NCI-H526 (cell line): ENCODE results near the gene THSD8.

ENCODE experiments used
- DNase-seq, 2 experiments: peaks; one replicate each; lab custom pipeline; 2025; lab: John Stamatoyannopoulos, UW

THSD8 gene

DNA sequence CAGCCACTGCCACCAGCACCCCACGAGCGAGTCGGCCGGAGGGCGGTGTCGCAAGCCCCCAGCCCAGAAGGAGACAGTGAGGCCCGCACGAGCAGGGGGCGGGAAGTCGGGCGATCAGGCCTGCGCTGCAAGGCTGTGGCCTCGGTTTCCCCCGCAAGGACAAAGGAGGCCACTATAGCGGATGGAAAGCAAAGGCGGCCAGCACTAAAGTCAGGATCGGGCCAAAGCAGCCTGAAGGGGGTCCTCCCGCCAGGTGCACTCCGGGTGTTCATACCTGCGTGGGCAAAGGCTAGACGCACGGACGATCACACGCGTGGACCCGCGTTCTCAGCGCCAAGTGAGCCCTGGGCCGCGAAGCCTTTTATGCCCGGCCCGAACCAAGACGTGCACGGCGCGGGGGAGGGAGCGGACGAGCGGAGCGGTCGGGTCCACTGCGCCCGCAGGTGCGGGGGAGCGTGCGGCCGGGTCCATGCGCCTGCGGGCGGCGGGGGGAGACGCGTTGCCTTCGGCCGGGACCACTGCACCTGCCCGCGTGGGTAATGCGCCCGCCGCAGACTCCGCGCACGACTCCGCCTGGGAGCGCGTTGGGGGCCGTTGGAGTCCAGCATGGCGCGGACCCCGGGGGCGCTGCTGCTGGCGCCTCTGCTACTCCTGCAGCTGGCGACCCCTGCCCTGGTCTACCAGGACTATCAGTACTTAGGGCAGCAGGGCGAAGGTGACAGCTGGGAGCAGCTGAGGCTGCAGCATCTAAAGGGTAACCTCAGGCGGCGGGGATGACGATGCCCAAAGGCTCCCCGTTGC is at the start of gene THSD8, which contains the start of gene PRDX2:
Gene THSD8, plus strand, starts transcription at position 604 of the 801 bp plus-strand sequence. Its CDS starts 3 bp downstream, at position 607.
Gene PRDX2, minus strand, starts transcription at position 335 of the 801 bp plus-strand sequence. CDS start 539 bp downstream, outside the sequence.
- DNase-seq = peak; percentile 56 to 90

DNA sequence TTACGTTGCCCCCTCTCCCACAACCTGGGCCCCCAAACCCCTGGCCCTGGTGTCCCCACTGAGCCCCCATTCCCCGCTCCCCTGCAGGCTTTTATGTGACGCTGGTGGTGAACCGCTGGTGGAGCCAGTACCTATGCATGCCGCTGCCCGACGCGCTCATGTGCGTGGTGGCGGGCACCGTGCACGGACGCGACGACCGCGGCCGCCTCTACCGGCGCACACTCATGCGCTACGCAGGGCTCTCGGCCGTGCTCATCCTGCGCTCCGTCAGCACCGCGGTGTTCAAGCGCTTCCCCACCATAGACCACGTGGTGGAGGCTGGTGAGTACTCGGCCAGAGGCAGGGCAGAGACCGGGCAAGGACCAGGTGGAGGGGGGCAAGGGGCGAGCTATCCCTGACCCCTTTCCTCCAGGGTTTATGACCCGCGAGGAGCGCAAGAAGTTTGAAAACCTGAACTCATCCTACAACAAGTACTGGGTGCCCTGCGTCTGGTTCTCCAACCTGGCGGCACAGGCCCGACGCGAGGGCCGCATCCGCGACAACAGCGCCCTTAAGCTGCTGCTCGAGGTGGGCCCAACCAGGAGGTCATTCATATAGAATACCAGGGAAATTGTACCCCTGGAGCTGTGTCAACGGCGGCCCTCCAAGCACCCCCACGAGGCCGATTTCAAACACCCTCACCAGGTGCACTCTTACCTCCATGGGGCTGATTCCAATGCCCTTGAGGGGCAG is 47.2 kb upstream of the THSD8 start:
- DNase-seq = peak in 1 of 2 experiments; percentile 27

DNA sequence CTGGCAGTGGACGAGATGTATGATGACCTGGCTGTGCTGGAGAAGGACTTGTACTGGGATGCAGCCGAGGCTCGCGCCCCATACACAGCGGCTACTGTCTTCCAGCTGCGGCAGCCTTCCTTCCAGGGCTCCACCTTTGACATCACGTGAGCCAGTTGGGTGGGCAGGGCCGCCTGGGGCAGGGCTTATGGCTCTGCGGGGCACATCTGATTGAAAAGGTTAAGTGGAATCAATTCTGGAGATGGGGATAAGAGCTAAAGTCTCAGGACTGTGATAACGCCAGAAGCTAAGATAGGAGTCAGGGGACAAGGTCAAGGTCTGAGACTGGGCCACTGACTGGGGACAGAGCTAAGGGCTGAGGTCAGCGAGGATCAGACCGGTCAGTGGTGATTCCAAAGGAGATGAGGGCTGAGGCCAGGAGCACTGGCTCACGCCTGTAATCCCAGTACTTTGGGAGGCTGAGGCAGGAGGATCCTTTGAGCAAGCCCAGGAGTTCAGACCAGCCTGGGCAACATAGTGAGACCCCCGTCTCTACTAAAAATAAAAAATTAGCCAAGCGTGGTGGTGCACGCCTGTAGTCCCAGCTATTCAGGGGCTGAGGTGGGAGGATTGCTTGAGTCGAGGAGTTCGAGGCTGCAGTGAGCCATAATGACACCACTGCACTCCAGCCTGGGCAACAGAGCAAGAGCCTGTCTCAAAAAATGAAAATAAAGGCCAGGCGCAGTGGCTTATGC is 45.6 kb upstream of the THSD8 start:
- no peak for DNase-seq

DNA sequence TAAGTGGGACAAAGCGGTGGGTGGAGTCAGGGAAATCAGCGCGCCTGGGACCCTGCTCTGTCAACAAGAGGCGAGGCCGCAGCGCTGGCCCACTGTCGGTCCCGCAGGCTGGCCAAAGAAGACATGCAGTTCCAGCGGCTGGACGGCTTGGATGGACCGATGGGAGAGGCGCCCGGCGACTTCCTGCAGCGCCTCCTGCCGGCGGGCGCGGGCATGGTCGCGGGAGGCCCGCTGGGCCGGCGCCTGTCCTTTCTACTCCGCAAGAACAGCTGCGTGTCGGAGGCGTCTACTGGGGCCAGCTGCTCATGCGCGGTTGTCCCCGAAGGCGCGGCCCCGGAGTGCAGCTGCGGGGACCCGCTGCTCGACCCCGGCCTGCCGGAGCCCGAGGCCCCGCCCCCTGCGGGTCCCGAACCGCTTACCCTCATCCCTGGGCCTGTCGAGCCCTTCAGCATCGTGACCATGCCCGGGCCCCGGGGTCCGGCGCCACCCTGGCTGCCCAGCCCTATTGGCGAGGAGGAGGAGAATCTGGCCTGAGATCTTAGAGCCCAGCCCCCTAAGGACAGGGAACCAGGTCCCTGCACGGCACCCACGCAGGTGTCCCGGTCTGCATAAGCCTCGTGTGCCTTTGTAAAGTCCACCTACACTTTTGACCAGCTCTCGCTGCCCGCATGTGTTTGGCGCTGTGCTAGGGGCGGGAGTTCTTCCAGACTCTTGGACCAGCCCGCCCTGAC is 44.2 kb upstream of the THSD8 start:
- peak; percentile 20 to 79 for DNase-seq

DNA sequence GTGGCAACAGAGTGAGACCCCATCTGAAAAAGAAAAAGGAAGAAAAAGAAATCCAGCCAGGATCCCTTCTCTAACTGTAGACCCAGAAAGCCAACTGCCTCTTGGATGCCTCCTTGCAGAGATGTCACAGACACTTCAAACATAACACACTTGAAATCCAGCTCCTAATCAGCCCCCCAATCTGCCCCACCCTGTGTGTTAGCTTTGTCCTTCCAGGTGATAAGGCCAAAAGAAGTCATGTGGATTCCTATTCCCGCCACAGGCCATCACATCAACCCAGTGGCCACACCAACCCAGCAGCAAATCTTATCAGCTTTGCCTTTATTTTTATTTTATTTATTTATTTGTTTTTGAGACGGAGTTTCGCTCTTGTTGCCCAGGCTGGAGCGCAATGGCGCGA is 42.2 kb upstream of the THSD8 start:
- no peak for DNase-seq

DNA sequence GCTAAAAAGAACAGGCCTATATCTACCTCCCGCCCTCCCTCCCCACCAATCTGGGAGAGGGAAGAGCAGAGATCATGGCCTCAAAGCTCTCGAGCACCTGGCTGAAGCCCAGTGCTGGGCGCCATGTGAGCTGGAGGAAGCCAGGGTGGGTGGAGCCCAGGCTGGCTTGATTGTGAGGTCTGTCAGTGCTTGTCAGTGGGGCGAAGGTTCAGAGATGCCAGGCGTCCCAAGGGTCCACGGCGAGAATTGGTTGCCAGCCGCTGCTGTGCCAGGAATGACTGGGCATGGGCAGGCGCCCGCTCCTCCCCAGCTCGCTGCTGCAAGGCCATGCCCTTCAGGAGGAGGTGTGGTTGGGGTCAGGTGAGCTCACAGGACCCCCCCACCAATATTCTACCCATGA is 38.8 kb upstream of the THSD8 start:
- DNase-seq = no peak

DNA sequence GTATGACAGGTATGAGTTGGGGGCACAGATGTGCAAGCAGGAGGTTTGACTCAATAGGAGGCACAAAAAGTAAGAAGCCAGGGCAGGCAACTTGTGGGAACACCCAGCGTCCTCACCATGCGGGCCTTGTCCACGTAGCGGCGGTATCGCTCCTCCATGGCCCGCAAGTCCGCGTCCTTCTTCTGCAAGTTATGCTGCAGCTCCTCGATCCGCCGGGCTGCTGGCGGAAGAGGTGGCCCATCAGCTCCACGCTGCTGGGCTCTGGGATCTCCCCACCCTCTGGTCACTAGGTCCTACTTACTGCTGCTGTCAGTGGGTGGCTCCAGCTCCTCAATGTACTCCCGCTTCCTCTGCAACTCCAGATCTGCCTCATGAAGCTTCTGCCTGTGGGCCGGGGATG is 37.2 kb upstream of the THSD8 start:
- DNase-seq = no peak

DNA sequence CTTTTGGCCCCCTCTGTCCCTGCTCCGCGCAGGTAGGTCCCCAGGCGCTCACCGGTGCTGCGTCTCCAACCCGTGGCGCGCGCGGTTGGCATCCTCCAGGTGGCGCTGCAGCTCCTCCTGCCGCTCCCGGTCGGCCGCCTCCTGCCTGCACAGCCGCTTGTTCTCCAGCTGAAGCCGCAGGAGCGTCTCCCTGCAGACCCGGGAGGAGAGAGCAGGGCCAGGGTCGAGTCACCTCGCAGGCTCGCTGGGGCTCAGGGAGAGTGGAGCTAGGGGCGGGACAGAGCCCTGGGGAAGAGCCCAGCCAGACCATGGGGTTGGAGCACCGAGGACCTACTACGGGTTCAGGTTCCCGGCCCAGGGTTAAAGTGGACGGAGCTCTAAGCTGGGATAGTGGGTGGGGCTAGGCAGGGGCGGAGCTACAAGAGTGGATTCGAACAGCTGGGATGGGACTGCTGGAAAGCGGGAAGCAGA is 35.8 kb upstream of the THSD8 start:
- DNase-seq = peak; percentile 8 to 68

DNA sequence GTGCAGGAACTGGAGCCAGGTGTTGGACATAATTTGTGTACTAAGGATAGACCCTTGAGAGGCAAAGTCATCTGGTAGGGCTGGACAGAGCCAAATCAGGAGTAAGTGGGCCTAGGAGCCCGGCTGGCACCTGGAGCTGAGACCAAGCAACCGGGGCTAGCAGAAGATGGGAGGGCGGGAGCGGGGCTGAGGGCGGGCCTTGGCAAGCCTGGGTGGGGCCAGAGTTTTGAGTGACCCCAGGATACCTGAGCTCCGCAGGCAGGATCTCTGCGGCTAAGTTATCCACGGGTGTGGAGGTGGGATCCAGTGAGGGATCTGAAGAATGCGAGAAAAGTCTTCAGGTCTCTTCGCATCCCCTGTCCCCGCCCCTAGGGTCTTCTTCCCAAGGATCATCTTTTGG is 34.7 kb upstream of the THSD8 start:
- DNase-seq = no peak

DNA sequence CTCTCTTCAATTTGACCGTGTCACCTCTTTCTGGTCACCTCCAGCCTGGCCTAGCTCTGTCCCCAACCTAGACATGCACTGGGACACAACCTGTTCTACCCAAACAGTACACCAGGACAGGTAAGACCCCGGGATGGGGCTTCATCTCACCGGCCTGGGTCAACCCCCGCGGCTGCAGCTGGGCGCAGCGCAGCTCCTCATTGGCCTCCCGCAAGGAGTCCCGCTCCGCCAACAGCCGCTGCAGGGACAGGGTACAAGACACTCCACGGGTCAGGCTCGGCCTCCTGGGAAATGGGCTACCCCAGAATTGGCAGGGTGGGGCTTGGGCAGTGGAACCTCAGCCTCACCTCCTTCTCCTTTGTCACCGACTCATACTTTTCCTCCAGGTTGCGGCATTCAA is 34.2 kb upstream of the THSD8 start:
- no peak for DNase-seq

DNA sequence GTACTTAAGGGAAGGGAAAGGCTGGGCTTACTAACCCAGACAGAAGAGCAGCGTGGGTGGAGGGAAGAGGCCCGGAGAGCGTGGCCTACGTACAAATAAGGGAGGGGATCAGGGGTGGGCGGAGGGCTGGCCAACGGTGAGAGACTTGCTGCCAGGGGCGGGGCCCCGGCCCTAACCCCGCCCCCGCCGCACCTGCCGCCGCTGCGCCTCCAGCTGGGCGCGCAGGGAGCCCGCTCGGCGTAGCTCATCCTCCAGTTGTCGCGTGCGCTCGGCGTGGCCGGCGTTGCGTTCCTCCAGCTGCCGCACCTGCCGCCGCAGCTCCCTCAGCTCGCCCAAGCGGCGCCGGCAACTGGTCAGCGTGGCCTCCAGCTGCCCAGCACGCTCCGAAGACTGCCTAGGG is 32.2 kb upstream of the THSD8 start:
- peak; percentile 38 to 76 for DNase-seq

DNA sequence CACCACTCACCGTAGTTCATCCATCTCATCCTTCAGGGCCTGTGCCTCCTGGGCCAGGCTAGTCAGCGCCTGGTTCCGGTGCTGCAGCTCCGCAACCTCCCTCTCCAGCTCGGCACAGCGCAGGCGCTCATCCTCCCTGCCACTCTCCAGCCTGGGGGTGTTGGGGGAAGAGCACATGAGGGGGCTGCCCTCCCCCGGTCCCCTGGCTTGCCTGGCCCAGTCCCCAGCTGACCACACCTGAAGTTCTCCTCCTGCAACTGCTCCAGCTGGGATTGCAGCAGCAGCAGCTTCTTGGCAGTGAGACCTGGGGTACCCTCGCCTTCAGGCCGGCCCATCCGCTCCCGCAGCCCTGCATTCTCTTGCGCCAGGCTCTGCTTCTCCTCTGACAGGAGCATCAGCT is 30.9 kb upstream of the THSD8 start:
- DNase-seq = no peak

DNA sequence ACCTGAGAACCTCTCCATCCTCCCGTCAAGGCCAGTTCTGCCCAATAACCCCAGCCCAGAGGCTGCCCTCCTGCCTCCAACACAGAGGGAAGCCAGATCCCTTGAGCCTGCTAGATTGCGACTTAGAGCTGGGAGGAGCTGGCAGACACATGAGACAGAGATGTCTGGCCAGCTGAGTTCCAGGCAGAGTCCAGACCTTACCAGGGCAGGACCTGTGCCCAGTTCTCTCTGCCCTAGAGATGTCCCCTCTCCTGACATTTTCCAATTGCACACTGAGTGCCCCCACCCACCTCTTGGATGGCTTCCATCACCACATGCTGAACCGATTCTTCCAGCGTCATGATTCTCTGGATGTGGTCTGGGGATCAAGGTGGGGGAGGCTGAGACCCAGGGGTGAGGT is 29.5 kb upstream of the THSD8 start:
- DNase-seq = no peak

DNA sequence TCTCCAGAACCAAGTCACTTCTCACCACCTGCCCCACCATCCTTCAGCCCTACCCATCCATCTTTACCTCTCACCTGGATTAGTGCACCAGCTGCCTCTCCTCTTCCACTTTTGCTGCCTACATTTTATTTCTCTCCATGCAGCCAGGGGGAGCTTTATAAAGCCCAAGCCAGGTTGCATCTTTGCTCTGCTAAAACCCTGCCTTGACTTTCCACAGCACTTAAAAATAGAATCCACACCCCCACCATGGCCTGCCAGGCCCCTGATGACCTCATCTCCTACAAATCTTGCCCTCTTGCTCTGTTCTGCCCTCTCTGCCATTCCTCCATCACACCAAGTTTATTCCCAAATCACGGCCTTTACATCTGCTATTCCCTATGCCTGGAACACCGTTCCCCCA is 28.3 kb upstream of the THSD8 start:
- DNase-seq = no peak

DNA sequence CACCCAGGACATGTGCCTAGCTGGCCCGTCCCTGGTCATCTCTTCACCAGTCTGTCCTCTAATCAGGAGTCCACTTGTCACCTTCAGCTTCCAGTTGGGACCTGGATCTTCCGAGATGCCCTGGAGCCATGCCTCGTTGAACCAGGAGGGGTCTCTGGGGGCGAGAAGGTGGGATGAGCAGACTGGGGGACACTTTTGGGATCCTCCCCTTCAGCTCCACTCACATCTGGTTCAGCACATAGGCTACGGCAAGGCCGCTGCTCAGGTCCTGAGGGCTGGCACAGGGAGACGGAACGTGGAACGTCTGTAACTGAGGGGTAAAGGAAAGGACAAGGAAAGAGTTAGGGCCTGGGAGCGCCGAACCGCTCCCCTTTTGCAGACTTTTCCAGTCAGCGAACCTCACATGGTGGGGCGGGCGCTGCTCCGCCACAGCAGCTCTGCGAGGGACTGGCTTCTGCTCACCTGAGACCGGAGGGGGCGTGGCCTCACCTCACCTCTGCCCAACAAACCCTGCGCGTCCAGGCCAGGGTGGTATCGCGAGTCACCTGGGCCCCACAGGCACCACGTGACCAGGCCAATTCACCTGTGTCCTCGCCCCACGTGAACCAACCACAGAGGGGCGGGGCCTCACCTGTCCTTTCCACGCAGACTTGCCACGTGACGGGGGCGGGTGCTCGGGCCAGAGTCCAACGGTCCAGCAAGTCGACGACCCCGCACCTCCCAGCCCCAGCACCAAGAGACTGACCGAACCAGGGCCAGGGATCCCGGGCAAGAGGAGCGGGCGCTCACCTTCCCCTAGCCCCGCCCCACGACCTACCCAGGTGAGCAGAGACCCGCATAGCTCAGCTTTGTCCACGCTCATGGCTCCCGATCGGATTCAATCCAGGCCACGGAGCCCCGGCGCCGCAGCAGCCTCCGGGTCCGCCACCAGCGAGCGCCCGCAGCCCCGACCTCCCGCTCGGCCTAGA is 27.0 kb upstream of the THSD8 start, which contains the start of gene HOOK2:
Gene HOOK2, minus strand, starts transcription at position 965 of the 968 bp plus-strand sequence. Its CDS starts 103 bp downstream, at position 862.
- DNase-seq = peak; percentile 91 to 96

DNA sequence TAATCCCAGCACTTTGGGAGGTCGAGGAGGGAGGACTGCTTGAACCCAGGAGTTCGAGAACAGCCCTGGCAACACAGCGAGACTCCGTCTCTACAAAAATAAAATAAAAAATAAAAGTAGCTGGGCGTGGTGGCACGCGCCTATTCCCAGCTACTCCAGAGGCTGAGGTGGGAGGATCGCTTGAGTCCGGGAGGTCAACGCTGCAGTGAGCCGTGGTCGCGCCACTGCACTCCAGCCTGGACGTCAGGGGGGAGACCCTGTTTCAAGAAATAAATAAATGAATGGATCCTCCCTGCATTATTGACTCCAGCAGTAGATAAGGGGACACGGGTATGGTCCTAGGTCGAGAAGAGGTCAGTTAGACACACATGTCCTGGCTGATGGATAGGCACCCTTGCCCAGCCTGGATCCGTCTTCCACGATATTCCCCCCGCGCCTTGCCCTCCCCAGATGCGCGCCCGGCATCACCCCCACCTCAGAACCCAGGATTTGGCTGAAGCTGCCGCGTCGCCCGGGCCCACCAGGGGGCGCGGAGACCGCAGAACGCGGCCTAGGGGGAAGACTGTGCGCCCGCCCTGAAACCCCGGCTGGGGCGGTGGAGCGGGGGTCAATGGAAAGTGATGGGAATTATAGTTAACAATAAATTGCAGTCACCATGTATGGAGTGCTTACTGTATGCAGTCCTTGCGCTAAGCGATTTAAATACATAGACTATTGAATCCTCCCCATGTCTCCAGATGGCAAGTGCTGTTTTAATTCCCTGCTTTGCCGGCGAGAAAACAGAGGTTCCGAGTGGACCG is 24.5 kb upstream of the THSD8 start:
- peak; percentile 44 to 74 for DNase-seq

DNA sequence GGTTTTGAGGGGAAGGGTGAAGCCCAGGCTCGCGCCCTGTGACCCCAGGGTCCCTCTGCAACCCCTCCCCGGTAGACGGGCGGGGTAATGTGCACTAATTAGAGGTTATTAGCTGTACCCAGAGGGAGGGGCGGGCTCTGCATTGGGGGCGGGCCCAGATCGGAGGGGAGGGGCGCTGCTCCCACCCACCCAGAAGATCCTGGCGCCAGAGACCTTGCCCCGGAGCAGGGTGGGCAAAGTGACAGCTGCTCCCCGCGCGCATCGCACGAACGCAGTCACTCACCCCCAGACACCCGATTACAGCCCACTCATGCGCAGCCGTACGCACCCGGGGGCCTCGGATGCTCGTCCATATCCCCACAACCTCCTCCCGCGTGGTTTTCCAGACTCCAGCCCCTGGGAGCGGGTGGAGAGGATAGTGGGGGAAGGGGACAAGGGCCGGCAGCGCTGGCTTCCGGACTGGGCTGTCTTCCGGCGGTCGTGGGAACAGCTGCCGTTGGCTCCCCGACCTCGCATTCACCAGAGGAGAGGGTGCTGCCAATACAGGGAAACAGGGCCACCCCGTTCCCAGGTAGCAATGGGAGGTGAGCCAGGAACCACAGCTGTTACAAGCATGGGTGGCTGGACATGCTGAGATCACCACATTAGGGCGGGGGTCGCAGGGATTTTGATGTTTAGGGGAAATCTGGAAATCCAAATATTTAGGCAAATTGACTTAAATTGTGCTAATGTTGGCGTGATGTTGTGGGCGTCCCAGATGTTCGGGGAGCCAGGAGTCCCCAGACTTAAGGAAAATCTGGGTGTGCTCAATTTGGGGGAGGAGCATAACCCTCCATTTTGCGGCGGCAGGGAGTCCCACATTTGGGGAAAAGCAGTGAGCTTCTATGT is 23.6 kb upstream of the THSD8 start:
- peak; percentile 10 to 72 for DNase-seq

DNA sequence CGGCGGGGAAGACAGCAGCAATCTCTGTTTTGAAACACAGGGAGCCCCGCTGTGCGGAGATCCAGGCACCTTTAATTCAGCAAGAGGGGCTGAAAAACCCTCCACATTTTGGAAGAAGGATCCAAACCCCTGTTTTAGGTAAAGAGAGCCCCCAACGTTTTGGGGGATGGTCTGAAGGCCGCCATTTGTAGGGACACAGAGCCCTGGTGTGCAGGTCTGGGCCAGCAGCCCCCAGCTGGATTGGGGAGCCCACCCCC is 23.0 kb upstream of the THSD8 start:
- DNase-seq = no peak
